H7 (cell line): ENCODE results near the gene OR2A1. TPM values are rescaled to one million over a fixed set of nuclear protein-coding genes. Genes with fewer than 3 reads are reported as not detected.
"Not testable (repeated sequence)": the region's sequence is repeated elsewhere in the genome, so short reads cannot be mapped to it uniquely, and the experiment has no call there.

ENCODE experiments used
- DNase-seq: peaks from one replicate; pipeline ENCODE4 v3.0.0; 2012
- H3K27me3 ChIP-seq: 2 replicates; pipeline ENCODE4 v1.6.0; 2011; ENCODE audit warnings: mild to moderate bottlenecking, low read length; ENCODE audit not compliant: control insufficient read depth, insufficient read depth
- H3K36me3 ChIP-seq: replicated peaks from 2 replicates; pipeline ENCODE4 v1.5.1; 2011; ENCODE audit warnings: low read length; ENCODE audit not compliant: control insufficient read depth, insufficient read depth
- H3K4me3 ChIP-seq: 2 replicates; pipeline ENCODE4 v1.5.1; 2011; ENCODE audit warnings: low read depth, mild to moderate bottlenecking, control low read depth, low read length, moderate library complexity; ENCODE audit not compliant: insufficient read depth
- total RNA-seq: library from RNA; depleted of rRNA; stranded (reverse); fragments of >200 nt; shearing (Covaris generic); gene quantifications from 2 replicates; pipeline ENCODE4 v1.2.3, GENCODE V29; 2014; rRNA removed

The OR2A1 gene
- total RNA-seq, result 0.74 TPM in 1 of 2 replicates, not detected in the other

- not testable (repeated sequence) for H3K36me3 ChIP-seq, H3K4me3 ChIP-seq, H3K27me3 ChIP-seq, DNase-seq
Measured at GRCh38 chr7:144311872-144312469, at the start of gene OR2A1. OR2A1 (plus strand) TSS chr7:144312419; CDS start chr7:144318125, 5,706 bp downstream.

GRCh38 chr7:144264692-144265091, 47.5 kb upstream of the OR2A1 start, which contains the start of gene OR2A7:
OR2A7 (minus strand) TSS chr7:144264792; CDS start chr7:144259628, 5,164 bp downstream.
- not testable (repeated sequence) for H3K4me3 ChIP-seq, H3K27me3 ChIP-seq, H3K36me3 ChIP-seq, DNase-seq

GRCh38 chr7:144269188-144269587, 43.0 kb upstream of the OR2A1 start, which contains the start of gene CTAGE8:
CTAGE8 (minus strand) TSS chr7:144269288; CDS start chr7:144269250, 38 bp downstream.
- H3K27me3 ChIP-seq, DNase-seq, H3K36me3 ChIP-seq, H3K4me3 ChIP-seq: not testable (repeated sequence)

GRCh38 chr7:144275281-144275680, 36.9 kb upstream of the OR2A1 start:
- H3K4me3 ChIP-seq, H3K36me3 ChIP-seq: not testable (repeated sequence)

GRCh38 chr7:144280010-144280409, 32.2 kb upstream of the OR2A1 start:
- not testable (repeated sequence) for H3K27me3 ChIP-seq, H3K36me3 ChIP-seq, DNase-seq, H3K4me3 ChIP-seq

More at GRCh38 chr7:144275281-144275680, 36.9 kb upstream of the OR2A1 start:
- not testable (repeated sequence) for DNase-seq, H3K27me3 ChIP-seq

- H3K36me3 ChIP-seq, H3K27me3 ChIP-seq, H3K4me3 ChIP-seq, DNase-seq: not testable (repeated sequence)
Measured at GRCh38 chr7:144281981-144282380, 30.2 kb upstream of the OR2A1 start.

GRCh38 chr7:144282490-144282889, 29.7 kb upstream of the OR2A1 start:
- H3K27me3 ChIP-seq, H3K36me3 ChIP-seq, H3K4me3 ChIP-seq, DNase-seq: not testable (repeated sequence)

GRCh38 chr7:144283716-144284115, 28.5 kb upstream of the OR2A1 start:
- H3K4me3 ChIP-seq, DNase-seq: not testable (repeated sequence)

GRCh38 chr7:144287171-144287784, 24.9 kb upstream of the OR2A1 start:
- H3K36me3 ChIP-seq, H3K27me3 ChIP-seq, DNase-seq, H3K4me3 ChIP-seq: not testable (repeated sequence)

More at GRCh38 chr7:144283716-144284115, 28.5 kb upstream of the OR2A1 start:
- H3K27me3 ChIP-seq, H3K36me3 ChIP-seq: not testable (repeated sequence)

GRCh38 chr7:144291607-144292006, 20.6 kb upstream of the OR2A1 start:
- DNase-seq, H3K27me3 ChIP-seq, H3K36me3 ChIP-seq, H3K4me3 ChIP-seq: not testable (repeated sequence)

- not testable (repeated sequence) for H3K4me3 ChIP-seq, H3K36me3 ChIP-seq, H3K27me3 ChIP-seq, DNase-seq
Measured at GRCh38 chr7:144292384-144293161, 19.6 kb upstream of the OR2A1 start.

GRCh38 chr7:144293794-144294499, 18.3 kb upstream of the OR2A1 start:
- DNase-seq, H3K4me3 ChIP-seq, H3K36me3 ChIP-seq, H3K27me3 ChIP-seq: not testable (repeated sequence)

GRCh38 chr7:144302578-144303303, 9.5 kb upstream of the OR2A1 start:
- H3K27me3 ChIP-seq, H3K36me3 ChIP-seq, DNase-seq, H3K4me3 ChIP-seq: not testable (repeated sequence)

GRCh38 chr7:144303607-144304006, 8.6 kb upstream of the OR2A1 start:
- not testable (repeated sequence) for DNase-seq, H3K27me3 ChIP-seq, H3K36me3 ChIP-seq, H3K4me3 ChIP-seq
